IPS DF 19.7 (cell line): Measurements from ENCODE around the gene OXSR1.
"Not testable (repeated sequence)": the region's sequence is repeated elsewhere in the genome, so short reads cannot be mapped to it uniquely, and the experiment has no call there.

Experiments used
- DNase-seq: peaks from one replicate; pipeline ENCODE4 v3.0.0-alpha.2; 2013; ENCODE audit warnings: low read depth, low spot score

The OXSR1 gene

DNA sequence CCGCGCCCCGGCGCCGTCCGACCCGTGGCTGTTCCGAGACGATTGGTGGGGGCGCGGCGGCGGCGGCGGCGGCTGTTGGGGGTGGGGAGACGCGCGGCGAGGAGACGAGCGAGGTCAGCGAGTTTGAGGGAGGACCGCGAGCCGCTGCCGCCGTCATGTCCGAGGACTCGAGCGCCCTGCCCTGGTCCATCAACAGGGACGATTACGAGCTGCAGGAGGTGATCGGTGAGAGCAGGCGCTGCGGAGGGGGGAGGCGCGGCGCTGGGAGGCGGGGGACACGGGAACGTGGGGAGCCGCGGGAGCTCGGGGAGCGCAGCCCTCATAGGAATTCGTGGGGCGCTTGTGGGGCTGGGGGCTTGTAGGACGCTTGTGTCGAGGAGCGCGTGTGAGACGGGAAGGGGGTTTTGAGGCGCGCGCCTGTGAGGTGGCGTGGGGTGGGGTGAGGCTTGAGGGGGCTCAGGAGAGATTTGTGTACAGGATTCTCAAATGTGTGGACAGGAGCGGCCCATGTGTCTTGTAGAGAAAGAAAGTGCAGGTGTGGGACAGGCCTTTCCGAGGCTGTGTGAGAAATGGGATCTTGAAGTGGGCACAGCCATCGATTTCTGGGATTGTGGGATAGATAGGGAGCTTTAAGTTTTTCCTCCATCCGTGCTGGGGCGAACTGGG, 518 bp downstream of the OXSR1 start:
- DNase-seq = no peak

GRCh38 chr3:38167591-38167990, 2.3 kb downstream of the OXSR1 start:
- DNase-seq = no peak

- no peak for DNase-seq
These were observed 3.1 kb downstream of the OXSR1 start for GRCh38 chr3:38168151-38169026.

GRCh38 chr3:38169027-38169317, 3.6 kb downstream of the OXSR1 start:
- DNase-seq = no peak

GRCh38 chr3:38170722-38171121, 5.4 kb downstream of the OXSR1 start:
- DNase-seq = no peak

- DNase-seq = no peak
These were observed 6.3 kb downstream of the OXSR1 start for GRCh38 chr3:38171622-38172021.

DNA sequence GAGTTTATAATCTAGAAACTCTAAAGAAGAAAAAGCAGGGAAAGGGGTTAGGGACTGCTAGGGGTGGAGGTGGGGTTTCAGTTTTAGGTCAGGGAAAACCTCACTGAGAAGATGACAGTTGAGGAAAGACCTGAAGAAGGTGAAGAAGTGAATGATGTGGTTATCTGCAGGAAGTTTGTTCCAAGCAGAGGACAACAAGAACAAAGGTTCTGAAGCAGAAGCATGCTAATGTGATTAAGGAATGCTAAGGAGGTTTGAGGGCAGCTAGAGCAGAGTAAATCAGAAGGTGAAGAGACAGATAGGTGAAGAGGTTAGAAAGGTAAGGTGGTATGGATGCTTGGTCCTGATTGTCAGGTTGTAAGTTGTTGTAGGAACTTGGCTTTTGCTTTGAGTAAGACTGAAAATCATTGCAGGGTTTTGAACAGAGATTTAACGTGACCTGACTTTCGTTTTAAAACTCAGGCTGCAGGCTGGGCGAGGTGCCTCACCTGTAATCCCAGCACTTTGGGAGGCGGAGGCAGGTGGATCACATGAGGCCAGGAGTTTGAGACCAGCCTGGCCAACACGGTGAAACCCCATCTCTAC, 8.6 kb downstream of the OXSR1 start:
- no peak for DNase-seq

GRCh38 chr3:38177181-38177580, 11.8 kb downstream of the OXSR1 start:
- no peak for DNase-seq

- DNase-seq = no peak
These were observed 21.4 kb downstream of the OXSR1 start for GRCh38 chr3:38186781-38187180.

DNA sequence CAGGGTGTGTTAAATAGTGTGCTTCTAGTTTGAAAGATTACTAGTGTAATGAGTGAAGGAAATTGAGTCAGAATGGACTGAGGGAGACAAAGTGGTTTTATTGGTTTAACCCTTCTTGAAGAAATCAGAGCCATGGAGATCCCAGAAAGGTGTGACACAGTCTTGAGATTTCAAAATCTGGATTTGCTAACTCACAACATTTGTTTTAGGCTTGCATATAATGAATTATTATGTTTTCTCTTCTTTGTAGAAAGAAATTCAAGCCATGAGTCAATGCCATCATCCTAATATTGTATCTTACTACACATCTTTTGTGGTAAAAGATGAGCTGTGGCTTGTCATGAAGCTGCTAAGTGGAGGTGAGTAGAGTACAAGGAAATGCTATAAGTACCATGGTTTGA, 25.1 kb downstream of the OXSR1 start:
- no peak for DNase-seq

GRCh38 chr3:38202931-38203330, 37.6 kb downstream of the OXSR1 start:
- not testable (repeated sequence) for DNase-seq

DNA sequence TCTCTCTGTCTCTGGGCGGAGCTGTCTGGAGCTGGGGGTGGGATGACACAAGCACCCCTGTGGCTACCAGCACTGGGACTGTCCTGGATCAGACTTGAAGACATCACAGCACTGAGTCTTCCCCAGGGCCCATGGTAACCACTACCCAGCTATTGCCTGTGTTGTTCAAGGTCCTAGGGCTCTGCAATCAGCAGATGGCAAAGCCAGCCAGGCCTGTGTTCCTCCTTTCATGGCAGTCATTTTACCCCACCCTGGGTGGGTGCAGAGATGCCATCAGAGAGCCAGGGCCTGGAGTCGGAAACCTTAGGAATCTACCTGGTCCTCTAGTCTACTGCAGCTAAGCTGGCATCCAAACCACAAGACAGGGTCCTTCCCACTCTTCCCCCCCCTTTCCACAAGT, 38.4 kb downstream of the OXSR1 start:
- no peak for DNase-seq

DNA sequence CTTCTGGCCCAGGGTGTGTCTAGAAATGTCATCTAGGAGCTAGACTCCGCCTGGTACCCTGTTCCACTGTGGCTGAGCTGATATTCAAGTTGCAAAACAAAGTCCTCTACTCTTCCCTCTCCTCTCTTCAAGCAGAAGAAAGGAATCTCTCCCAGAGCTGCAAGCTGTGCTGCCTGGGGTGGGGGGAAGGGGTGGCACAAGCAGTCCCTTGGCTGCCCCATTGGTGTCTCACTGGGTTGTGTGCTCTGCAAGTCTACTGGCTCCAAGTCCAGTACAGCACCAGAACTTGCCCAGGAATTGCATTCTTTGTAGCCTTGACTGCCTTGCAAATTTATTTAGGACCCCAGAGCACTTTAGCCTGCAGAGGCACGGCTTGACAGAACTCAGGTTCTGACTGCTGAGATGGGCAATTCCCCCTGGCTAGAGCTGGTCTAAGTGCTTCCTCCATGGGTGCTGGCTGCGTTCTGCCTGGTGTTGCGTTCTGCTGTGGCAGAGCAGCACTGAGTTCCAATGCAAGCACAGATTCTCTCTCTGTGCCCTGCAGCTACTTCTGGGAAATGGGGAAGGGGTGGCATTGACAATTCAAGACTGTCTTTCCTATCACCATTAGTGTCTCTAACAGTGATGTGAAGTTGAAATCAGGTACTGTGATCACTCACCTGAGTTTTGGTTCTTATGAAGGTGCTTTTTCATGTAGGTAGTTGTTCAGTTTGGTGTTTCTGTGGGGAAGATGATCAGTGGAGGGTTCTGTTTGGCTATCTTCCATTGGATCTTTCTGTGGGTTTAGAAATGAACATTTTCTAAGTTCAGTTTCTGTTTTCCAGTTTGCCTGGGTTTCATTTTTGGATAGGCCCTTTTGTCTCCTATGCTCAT, 39.5 kb downstream of the OXSR1 start:
- no peak for DNase-seq

DNA sequence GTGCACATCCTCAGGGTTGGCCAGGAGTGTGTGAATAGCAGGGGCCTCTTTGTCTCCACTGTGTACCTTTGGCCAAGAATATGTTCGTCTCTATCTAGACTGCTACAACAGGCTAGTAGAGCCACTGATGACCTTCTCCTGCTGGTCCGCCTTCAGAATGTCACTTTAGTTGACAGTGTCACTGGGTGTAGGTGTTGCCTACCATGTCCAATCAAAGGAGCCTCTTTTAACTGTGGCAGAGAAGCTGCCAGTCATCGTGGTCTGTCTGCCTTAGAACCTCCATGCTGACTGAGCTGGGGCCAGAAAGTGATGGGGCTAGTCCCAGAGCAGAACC, 40.1 kb downstream of the OXSR1 start:
- no peak for DNase-seq

GRCh38 chr3:38207254-38208003, 42.1 kb downstream of the OXSR1 start:
- no peak for DNase-seq

GRCh38 chr3:38210141-38210757, 44.9 kb downstream of the OXSR1 start:
- DNase-seq = no peak

DNA sequence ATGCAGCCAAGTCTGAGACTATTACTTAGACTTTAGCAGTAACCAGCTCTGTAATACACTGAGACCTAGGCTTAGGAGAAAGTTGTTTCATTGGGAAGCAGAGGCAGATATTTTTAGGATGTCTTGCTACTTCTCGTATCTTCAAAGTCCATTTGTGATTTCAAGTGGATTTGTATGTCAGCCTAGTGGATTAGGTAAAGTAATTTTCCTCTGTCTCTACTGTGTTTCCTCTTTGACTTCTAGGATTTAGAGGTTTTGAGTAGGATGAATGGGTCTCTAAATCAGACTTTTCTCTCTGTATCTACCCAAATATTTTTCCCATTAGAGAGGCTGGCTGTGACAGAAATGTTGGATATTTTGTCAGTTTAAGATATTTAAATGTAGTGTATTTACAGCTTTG, 46.8 kb downstream of the OXSR1 start:
- DNase-seq = no peak

GRCh38 chr3:38214560-38214959, 49.2 kb downstream of the OXSR1 start:
- no peak for DNase-seq

DNA sequence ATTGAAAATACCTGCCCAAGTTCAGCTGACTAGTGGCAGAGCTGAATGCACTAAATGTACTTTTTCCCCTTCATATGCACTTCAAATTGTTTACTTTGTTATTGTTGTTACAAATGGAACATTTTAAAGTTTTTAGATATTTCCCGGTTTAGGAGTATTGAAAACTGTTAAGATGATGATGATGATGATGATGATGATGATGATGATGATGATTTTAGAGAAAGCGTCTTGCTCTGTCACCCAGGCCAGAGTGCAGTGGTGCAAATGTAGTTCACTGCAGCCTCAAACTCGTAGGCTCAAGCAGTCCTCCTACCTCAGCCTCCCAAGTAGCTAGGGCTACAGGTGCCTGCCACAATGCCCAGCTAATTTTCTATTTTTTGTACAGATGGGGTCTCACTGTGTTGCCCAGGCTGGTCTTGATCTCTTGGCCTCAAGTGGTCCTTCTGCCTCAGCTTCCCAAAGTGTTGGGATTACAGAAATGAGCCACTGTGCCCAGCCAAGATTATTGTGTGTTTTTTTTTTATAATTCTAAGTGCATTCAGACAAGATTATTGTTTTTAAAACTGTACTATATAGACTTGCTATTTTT, 54.4 kb downstream of the OXSR1 start:
- no peak for DNase-seq

- DNase-seq = no peak
These were observed 55.7 kb downstream of the OXSR1 start for GRCh38 chr3:38221005-38221404.
